ENCODE results near the gene ERAL1.

DNA sequence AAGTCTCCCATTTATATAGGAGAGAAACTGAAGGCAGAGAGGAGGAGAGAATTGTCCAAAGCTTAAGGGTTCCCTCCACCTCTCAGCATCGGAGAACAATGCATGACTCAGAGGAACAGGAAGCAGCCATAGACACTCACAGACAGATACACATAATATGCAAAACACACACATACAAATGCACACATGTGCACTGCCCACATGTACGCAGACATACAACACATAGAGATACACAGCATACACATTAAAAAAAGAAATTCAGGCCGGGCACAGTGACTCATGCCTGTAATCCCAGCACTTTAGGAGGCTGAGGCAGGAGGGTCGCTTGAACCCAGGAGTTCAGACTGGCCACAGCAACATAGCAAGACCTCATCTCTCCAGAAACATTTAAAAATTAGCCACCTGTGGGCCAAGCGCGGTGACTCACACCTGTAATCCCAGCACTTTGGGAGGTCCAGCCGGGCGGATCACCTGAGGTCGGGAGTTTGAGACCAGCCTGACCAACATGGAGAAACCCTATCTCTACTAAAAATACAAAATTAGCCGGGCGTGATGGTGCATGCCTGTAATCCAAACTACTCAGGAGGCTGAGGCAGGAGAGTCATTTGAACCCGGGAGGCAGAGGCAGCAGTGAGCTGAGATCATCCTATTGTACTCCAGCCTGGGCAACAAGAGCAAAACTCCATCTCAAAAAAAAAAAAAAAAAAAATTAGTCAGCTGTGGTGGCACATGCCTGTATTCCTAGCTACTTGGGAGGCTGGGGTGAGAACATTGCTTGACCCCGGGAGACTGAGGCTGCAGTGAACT is 11.3 kb downstream of the ERAL1 start:
- TF ChIP-seq CTCF (IDR thresholded peaks at IDR 0.05; ENCODE audit: insufficient read depth, low read length): no peak
- TF ChIP-seq, protein P1, sequence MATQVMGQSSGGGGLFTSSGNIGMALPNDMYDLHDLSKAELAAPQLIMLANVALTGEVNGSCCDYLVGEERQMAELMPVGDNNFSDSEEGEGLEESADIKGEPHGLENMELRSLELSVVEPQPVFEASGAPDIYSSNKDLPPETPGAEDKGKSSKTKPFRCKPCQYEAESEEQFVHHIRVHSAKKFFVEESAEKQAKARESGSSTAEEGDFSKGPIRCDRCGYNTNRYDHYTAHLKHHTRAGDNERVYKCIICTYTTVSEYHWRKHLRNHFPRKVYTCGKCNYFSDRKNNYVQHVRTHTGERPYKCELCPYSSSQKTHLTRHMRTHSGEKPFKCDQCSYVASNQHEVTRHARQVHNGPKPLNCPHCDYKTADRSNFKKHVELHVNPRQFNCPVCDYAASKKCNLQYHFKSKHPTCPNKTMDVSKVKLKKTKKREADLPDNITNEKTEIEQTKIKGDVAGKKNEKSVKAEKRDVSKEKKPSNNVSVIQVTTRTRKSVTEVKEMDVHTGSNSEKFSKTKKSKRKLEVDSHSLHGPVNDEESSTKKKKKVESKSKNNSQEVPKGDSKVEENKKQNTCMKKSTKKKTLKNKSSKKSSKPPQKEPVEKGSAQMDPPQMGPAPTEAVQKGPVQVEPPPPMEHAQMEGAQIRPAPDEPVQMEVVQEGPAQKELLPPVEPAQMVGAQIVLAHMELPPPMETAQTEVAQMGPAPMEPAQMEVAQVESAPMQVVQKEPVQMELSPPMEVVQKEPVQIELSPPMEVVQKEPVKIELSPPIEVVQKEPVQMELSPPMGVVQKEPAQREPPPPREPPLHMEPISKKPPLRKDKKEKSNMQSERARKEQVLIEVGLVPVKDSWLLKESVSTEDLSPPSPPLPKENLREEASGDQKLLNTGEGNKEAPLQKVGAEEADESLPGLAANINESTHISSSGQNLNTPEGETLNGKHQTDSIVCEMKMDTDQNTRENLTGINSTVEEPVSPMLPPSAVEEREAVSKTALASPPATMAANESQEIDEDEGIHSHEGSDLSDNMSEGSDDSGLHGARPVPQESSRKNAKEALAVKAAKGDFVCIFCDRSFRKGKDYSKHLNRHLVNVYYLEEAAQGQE (IDR thresholded peaks at IDR 0.05; ENCODE audit: insufficient replicate concordance, low read depth): no peak
- TF ChIP-seq POLR2AphosphoS5 (IDR thresholded peaks at IDR 0.05; ENCODE audit: low read depth): no peak
- no peak for TF ChIP-seq GABPA (IDR thresholded peaks at IDR 0.05; ENCODE audit: low read depth)
